ENCODE results near the gene KRT15. TPM values are rescaled to one million over a fixed set of nuclear protein-coding genes. Genes with fewer than 3 reads are reported as not detected.

Gene KRT15
- total RNA-seq, 1 donor from 2014 or later: 24.3 TPM

- intact Hi-C loops (cut with DNase I): no loop called here
- no peaks in the 10 kb centered on the region for H3K4me1 ChIP-seq
- TF ChIP-seq, protein P1, sequence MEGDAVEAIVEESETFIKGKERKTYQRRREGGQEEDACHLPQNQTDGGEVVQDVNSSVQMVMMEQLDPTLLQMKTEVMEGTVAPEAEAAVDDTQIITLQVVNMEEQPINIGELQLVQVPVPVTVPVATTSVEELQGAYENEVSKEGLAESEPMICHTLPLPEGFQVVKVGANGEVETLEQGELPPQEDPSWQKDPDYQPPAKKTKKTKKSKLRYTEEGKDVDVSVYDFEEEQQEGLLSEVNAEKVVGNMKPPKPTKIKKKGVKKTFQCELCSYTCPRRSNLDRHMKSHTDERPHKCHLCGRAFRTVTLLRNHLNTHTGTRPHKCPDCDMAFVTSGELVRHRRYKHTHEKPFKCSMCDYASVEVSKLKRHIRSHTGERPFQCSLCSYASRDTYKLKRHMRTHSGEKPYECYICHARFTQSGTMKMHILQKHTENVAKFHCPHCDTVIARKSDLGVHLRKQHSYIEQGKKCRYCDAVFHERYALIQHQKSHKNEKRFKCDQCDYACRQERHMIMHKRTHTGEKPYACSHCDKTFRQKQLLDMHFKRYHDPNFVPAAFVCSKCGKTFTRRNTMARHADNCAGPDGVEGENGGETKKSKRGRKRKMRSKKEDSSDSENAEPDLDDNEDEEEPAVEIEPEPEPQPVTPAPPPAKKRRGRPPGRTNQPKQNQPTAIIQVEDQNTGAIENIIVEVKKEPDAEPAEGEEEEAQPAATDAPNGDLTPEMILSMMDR (IDR thresholded peaks at IDR 0.05): no peak
- H3K4me3 ChIP-seq: no peak overlapping the region
- no peaks in the 10 kb centered on the region for H3K36me3 ChIP-seq
- no peaks in the 10 kb centered on the region for H3K9me3 ChIP-seq
- ATAC-seq (no peak), DNase-seq (peak; percentile 41)
- peaks cover 7% of the 10 kb centered on the region for H3K27me3 ChIP-seq
- H3K27ac ChIP-seq: no peak overlapping the region
Observed at GRCh38 chr17:41534899-41535546, 16.3 kb upstream of the KRT15 start.

GRCh38 chr17:41533613-41534012 lies 14.9 kb upstream of the KRT15 start:
- Histone ChIP-seq H3K9me3 (no peaks in the 10 kb centered on the region), H3K27ac (no peak overlapping the region), H3K36me3 (no peaks in the 10 kb centered on the region), H3K27me3 (peaks cover 21% of the 10 kb centered on the region), H3K4me1 (no peaks in the 10 kb centered on the region), H3K4me3 (no peak overlapping the region)
- intact Hi-C loops (cut with DNase I): no loop called here
- no peak for ATAC-seq
- DNase-seq: no peak
- TF ChIP-seq, protein P1 (IDR thresholded peaks at IDR 0.05): no peak

DNA sequence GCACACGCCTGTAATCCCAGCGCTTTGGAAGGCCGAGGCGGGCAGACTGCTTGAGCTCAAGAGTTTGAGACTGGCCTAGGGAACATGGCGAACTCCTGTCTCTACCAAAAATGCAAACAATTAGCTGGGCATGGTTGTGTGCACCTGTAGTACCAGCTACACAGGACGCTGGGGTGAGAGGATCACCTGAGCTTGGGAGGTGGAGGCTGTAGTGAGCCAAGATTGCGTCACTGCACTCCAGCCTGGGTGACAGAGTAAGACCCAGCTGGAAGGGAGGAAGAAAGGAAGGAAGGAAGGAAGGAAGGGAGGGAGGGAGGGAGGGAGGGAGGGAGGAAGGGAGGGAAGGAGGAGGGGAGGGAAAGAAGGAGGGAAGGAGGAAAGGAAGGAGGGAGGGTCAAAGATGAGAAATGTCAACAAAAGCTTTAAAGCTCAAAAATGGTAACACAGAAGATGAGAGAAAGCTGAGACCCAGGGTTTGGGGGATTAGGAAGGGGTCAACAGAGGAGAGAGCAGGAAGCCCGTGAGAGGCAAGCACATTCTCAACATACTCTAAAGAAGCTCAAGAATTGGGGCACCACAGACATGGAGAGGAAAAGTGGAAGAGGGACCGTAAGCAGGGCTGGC lies 14.4 kb upstream of the KRT15 start:
- ATAC-seq (peak; percentile 32), DNase-seq (peak; percentile 81)
- Histone ChIP-seq H3K27ac (peak overlapping the region; percentile 60), H3K27me3 (peaks cover 27% of the 10 kb centered on the region), H3K4me1 (peaks cover 2% of the 10 kb centered on the region), H3K36me3 (no peaks in the 10 kb centered on the region), H3K4me3 (no peak overlapping the region), H3K9me3 (no peaks in the 10 kb centered on the region)
- TF ChIP-seq, protein P1 (IDR thresholded peaks at IDR 0.05): no peak
- intact Hi-C loops (cut with DNase I): no loop called here

- Histone ChIP-seq H3K27ac (no peak overlapping the region), H3K4me3 (no peak overlapping the region), H3K27me3 (peaks cover 34% of the 10 kb centered on the region), H3K9me3 (no peaks in the 10 kb centered on the region), H3K4me1 (peaks cover 4% of the 10 kb centered on the region), H3K36me3 (no peaks in the 10 kb centered on the region)
- DNase-seq: no peak
- no peak for ATAC-seq
- intact Hi-C loops (cut with DNase I): no loop called here
- TF ChIP-seq, protein P1 (IDR thresholded peaks at IDR 0.05): no peak
Observed at GRCh38 chr17:41531993-41532392, 13.3 kb upstream of the KRT15 start.

- ATAC-seq (peak; percentile 39), DNase-seq (no peak)
- Histone ChIP-seq H3K4me3 (no peak overlapping the region), H3K4me1 (peaks cover 4% of the 10 kb centered on the region), H3K36me3 (no peaks in the 10 kb centered on the region), H3K27me3 (peaks cover 39% of the 10 kb centered on the region), H3K27ac (peak overlapping the region; percentile 68), H3K9me3 (no peaks in the 10 kb centered on the region)
- TF ChIP-seq, protein P1 (IDR thresholded peaks at IDR 0.05): no peak
- intact Hi-C loops (cut with DNase I): no loop called here
Observed at GRCh38 chr17:41530062-41531048, 11.7 kb upstream of the KRT15 start.
